ENCODE results near the gene MEGF10.

Gene MEGF10

DNA sequence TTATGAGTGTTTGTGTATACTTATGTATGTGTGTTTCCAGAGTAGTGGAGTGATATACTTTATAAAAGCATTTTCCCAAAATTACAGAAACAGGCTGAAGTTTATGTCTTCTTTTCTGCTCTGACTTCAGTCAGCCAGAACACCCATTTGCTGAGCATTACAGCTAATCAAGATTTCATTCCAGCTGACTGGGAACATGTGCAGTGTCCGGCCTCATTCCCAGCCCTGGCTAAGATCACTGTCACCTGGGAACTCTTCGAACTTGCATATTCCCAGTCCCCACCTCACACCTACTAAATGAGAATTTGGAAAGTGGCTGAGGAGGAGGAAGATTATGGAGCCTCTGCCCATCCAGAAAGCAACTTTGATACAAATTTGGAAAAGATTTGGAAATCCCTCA lies 136.1 kb downstream of the MEGF10 start:
- no peak for DNase-seq (ENCODE audit: low spot score)
- no peak for TF ChIP-seq CTCF (IDR thresholded peaks at IDR 0.05; ENCODE audit: extremely low read depth, missing control alignments)

DNA sequence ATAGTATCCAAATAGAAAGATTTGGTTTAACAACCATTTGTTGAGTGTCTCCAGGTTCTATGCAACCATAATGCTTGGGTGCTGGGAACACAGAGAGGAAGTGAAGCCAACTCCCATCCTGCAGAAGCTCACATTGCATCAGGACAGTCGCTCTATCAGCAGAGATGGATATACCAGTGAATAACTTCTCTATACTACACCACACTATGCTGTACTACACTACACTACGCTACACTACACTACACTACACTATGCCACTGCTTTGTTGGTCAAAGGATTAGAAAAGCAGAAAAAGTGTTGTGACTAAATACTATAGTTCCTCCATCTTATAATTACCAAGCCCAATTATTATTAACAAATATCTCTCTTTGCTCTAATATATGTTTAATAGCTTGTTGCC lies 137.7 kb downstream of the MEGF10 start:
- DNase-seq (ENCODE audit: low spot score), result no peak
- TF ChIP-seq CTCF (IDR thresholded peaks at IDR 0.05; ENCODE audit: extremely low read depth, missing control alignments), result no peak

DNA sequence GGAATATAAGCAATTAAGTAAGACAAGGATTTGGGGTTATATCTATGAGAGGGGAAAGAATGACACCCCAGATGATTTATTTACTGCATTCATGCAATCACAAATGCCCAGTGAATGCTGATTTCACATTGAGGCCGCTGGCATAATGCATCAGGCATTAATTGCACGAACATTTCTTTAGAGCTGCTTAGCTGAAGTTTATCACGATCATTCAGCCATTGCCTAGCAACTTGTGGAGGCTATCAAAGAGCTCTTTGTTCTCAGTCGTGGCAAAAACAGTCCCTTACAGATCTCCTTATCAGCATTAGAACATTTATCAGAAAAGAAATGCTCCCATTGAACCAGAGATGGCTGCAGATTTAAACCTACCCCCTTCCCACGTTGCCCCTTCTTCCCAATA lies 138.2 kb downstream of the MEGF10 start:
- no peak for TF ChIP-seq CTCF (IDR thresholded peaks at IDR 0.05; ENCODE audit: extremely low read depth, missing control alignments)
- no peak for DNase-seq (ENCODE audit: low spot score)

DNA sequence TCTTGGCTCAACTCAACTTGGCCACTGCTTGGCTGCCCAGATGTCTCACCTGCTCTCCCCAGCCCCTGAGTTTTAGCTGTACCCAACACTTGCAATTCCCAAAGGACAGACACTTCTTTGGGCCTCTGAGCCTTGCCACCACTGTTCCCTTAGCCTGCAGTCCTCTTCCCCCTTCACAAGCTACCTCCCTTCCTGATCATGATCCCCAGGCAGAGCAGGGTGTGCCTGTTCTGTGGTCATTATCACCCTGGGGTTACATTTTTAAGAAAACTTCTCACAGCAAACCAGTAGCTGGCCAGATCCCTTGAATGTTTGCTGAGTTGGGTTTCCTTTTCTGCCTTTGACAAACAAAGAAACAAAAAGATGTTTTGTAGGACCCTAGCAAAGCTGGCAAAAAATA lies 139.3 kb downstream of the MEGF10 start:
- DNase-seq (ENCODE audit: low spot score), result no peak
- TF ChIP-seq CTCF (IDR thresholded peaks at IDR 0.05; ENCODE audit: extremely low read depth, missing control alignments), result no peak

DNA sequence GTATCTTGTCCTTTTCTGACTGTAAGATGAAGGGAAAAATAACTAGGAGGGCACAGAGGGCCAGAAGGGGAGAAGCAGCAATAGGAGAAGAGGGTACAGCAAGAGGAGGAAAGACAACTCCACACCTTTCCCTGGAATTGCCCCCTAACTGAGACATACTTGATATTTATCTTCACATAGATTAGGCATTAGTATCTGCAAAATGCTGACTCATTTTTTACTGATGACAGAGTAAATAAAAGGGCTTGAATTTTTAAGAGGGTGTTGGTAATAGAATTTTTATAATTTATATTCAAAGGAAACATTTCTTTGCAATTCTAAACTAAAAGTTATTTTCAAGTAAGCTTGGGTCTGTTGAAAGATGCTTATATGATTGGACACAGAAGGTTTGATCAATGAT lies 140.0 kb downstream of the MEGF10 start:
- TF ChIP-seq CTCF (IDR thresholded peaks at IDR 0.05; ENCODE audit: extremely low read depth, missing control alignments), result no peak

GRCh38 chr5:127431977-127432585 lies 141.5 kb downstream of the MEGF10 start:
- no peak for DNase-seq (ENCODE audit: low spot score)
- no peak for TF ChIP-seq CTCF (IDR thresholded peaks at IDR 0.05; ENCODE audit: extremely low read depth, missing control alignments)

More for the DNA sequence above, 140.0 kb downstream of the MEGF10 start:
- DNase-seq (ENCODE audit: low spot score), result no peak

DNA sequence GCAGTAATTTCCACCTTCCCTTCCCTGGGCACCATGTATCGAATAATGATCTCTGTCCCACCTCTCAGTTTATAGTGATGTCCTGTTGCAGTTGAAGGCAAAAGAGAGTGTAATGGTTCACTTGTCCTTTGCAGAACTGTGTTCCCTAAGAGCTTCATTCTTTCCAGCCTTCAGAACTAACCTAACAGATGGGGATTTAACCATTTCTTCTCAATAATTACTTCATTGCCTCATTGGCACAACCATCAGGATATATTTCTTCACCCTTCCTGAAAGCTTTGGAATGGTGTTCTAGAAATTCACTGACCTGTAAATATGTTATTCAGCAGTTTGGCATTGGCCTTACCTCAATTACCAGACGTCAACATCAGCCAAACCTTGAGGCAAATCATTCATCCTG lies 142.9 kb downstream of the MEGF10 start:
- no peak for DNase-seq (ENCODE audit: low spot score)
- TF ChIP-seq CTCF (IDR thresholded peaks at IDR 0.05; ENCODE audit: extremely low read depth, missing control alignments), result no peak

All from GM20000 (cell line).